GM10266 (cell line): ENCODE measurements around the gene IQGAP2.

Source experiments
- DNase-seq: peaks from one replicate; pipeline ENCODE4 v3.0.0; 2012; ENCODE audit errors: extremely low spot score
- CTCF ChIP-seq: IDR thresholded peaks from 2 replicates; pipeline ENCODE4 v1.5.1; 2012; ENCODE audit warnings: mild to moderate bottlenecking, low read depth; ENCODE audit not compliant: control insufficient read depth, insufficient read depth; ENCODE audit errors: missing control alignments

Gene IQGAP2

GRCh38 chr5:76415855-76416254, 12.8 kb downstream of the IQGAP2 start:
- DNase-seq: no peak
- TF ChIP-seq CTCF: no peak

GRCh38 chr5:76419597-76420298, 16.7 kb downstream of the IQGAP2 start:
- no peak for DNase-seq
- TF ChIP-seq CTCF: no peak

- TF ChIP-seq CTCF: no peak
- no peak for DNase-seq
Measured at GRCh38 chr5:76422227-76422626, 19.1 kb downstream of the IQGAP2 start.

- DNase-seq: no peak
- TF ChIP-seq CTCF: no peak
Measured at GRCh38 chr5:76422742-76423141, 19.7 kb downstream of the IQGAP2 start.

GRCh38 chr5:76425146-76425545, 22.1 kb downstream of the IQGAP2 start:
- no peak for TF ChIP-seq CTCF
- DNase-seq: no peak

- TF ChIP-seq CTCF: no peak
- no peak for DNase-seq
Measured at GRCh38 chr5:76425928-76426804, 23.1 kb downstream of the IQGAP2 start.
